Activated CD4-positive, CD25-positive, alpha-beta regulatory T cell treated with anti-CD3 and anti-CD28 coated beads, Interleukin-2, amount 50 U/mL, for 24 hours (primary cell): ENCODE results near the gene ZC3HAV1L.
"Not testable (repeated sequence)": the region's sequence is repeated elsewhere in the genome, so short reads cannot be mapped to it uniquely, and the experiment has no call there.

Experiments used
- ATAC-seq, 2 donors: fragments of 150-1000 bp; cut with Tn5 transposase; one replicate each; pipeline ENCODE4 v1.10.0; 2021; ENCODE audit warnings: mild to moderate bottlenecking in 1 of 2, moderate library complexity in 1 of 2

Gene ZC3HAV1L

DNA sequence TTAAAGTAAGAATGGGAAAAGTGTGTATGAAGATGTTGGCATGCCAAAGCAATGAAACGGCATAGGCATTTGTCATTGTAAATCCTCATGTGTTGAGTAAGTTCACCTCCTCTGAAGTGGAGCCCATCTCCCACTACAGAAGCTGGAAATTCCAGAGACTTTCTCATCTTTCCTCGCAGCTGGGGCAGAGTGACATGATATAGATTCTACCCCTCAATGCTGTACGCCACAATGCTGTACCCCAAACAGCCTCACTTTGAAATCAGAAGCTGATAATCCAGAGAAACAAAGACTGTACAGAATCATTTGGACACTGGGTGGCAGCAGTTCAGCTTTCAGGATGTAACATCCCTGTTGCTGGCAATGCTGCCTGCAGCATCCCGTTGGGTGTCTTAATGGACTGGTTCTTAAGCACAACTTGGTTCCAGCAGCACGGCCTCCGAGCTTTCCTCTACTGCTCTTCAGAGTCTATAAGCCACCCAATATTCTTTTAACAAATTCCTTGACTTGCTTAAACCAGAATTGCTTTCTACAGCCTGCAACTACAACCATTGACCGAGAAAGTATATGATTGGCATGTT is 18.8 kb downstream of the ZC3HAV1L start:
- ATAC-seq, result peak; percentile 76 to 78

DNA sequence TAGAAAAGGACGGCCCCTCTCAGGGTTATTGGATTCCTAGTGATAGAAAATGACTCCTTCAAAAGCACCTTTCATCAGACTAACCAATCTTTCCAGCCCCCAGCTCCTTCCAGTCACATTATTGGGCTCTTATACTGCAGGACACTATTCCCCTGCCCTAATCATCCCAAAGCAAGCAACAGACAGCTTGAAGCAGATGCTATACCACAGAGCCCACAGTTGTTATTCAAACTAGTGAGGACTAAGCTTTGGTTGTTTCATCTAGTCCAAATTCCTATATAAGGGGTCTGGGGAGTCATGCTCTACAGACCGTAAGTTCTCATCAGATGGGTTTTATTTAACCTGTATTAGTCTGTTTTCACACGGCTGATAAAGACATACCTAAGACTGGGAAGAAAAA is 24.5 kb downstream of the ZC3HAV1L start:
- no peak for ATAC-seq

DNA sequence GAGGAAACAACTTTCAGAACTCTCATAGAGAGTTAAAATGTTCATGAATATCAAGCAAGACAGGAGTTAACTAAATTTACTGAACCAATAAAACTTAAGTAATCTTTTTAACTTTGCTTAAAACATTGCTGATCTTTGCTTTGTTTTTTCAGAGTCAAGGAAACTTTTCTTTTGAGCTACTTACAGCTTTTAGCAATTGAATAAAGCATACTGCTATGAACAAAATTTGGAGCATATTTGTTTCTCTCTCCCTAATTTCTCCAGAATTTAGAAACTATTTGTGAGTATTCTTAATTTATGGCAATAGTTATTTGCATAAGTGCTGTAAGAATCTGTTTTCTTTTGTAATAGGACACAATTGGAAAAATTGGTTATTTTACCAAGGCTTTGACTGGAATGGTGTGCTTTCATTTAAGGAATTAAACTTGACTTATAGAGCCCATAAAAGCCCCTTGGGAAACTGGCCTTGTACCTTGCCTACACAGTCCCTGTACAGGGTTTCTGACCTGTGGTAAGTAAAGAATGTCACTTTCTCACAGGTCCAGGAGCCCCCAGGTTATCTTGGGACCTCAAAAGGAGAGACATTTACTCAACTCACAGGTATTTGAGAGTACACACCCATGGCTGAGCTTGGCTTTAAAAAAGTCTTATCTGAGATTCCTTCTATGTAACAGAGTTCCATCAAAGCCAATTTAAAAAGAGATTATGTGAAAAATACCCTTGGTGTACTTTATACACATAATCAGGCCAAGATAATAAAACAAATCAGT is 31.3 kb downstream of the ZC3HAV1L start:
- no peak for ATAC-seq

DNA sequence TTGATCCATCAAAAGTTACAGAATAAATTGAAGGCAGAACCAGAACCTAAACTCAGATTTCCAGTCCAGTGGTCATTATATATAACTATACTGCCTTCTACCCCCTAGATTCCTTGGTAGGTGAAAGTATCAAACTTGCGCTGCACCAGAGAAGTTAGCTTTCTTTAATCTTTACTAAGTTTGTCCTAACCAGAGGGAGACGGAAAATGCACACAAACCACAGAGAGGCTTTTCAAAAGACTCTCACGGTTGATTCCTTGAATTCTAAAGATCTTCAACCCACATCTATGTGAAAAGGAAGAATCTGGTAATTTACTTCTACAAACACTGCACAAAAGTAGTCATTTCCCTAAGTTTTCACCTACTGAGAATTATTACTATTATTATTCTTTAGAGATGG is 36.4 kb downstream of the ZC3HAV1L start:
- ATAC-seq, result no peak

DNA sequence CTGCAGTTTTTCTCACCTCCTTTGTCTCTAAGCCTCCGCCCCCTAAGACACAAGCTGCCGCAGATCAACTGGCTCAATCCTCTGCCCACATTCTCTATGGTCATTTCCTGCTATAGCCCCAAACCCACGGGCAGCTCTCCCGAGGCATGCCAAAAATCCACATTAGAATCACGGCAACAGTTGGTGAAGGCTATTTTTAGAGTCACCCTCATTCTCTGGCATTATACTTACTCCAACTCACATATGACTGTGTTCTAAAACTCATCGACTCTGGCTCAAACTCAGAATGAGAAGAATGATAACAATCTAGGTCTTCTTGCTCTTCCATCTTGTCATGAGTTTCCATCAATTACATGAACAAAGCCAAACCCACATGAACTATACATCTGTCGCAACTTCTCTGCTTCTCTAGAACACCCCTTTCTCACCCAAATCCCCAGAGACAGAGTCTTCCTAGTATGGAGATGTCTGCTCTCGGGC is 43.8 kb downstream of the ZC3HAV1L start:
- ATAC-seq, result no peak

DNA sequence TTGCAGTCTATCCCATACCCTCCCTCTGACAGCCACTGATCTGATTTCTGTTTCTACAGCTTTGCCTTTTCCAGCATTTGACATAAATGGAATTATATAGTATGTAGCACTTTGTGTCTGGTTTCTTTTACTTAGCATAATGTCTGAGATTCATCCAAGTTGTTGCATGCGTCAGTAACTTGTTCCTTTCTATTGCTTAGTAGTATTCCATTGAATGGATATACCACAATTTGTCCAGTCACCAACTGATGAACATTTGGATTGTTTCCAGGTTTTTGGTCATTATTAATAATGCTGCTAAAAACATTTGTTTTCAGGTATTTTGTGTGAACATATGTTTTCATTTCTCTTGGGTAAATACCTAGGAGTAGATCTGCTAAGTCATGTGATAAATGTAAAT is 48.2 kb downstream of the ZC3HAV1L start:
- no peak for ATAC-seq

DNA sequence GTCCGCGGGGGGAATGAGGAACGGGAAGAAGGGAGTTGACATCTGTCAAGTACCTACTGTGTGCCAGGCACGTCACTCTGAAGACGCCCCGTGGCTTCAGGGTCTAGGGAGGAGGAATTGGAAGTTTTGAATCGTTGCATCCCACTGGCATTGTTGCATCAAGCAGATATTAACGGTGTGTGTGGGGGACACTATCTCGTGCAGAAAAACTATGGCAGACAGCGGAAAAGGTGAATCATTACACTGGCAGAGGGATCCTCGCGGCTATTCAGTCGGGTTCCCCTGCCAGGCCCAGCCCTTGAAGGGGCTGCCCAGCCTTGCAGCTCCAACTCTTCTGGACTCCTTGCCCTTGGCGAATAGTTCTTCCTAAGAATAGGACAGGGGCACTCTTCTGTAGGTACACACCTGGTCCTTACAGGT is 53.6 kb downstream of the ZC3HAV1L start:
- ATAC-seq, result no peak

DNA sequence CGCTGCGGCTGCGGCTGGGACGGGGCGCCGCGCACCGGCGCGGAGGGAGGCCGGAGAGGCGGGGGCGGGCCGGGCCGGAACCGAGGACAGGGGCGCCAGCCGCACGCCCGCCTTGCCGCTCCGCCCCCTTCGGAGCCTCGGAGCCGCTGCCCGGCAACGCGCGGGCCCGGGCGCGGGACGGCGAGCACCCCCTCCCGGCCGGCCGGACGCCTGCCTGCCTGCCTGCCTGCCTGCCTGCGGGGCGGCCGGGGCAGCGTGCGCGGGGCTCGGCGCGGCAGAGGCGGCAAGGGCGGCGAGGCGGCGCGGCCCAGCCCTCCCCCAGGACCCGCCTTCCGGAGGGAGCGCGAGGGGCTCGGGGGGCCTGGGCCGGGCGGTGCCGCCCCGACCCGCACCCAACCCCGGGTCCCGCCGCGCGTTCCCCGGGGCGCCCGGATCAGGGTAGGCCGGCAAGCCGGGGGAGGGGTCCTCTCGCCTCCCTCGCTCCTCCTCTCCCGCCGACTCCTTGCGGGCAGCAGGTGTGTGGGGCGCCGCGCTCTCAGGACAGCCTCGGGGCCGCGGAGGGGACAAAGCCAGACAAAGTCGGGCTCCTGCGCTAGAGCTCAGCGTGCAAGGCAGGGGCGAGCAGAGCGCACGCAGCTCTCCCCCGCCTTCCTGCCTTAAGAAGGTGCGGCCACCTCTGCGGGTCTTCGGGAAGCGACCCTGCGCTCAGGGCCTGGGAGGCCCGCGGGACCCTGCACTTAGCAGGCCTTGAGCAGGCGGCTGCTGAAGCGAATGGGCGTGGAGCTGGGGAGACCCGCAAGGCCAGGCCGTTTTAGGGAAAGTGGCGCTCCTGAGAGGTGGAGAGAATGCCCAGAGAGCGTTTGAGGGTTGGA is 54.3 kb downstream of the ZC3HAV1L start, which contains the start of gene KIAA1549:
KIAA1549 (minus strand) TSS at position 58 of the 872 bp plus-strand sequence. CDS start 120 bp downstream, outside the sequence.
- ATAC-seq, result peak; percentile 78 to 80

DNA sequence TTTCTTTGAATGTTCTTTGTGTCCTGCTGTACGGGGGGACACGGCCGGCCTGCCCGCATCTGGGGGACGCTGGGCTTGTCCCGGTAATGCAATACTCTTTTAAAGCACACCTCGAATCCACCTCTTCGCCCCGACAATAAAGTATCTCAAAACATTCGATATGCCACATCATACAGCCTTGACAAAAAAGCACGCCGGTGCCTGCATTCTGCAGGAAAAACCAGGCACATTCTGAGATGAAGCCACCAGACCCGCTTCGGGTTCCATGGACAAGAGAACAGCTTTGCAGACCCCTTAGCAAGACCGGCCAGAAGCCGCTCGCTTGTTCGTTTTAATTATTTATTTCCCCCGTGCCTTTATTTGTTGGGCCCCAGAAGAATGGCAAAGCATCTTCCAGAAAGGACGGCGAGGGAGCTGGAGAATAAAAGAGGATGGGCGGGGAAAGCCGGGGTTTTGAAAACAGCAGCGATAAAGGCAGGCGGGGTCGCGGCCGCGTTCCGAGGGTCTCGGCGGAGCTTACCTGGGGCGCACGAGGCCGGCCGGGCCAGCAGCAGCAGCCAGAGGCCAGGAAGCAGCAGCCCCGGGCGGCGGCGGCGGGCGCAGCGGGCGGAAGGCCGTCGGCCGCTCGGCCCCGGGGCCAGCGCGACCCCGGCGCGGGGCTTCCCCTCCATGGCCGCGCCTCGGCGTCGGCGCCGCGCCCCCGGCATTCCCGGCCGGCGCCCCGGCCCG is 55.1 kb downstream of the ZC3HAV1L start:
- ATAC-seq, result peak; percentile 17 to 18

DNA sequence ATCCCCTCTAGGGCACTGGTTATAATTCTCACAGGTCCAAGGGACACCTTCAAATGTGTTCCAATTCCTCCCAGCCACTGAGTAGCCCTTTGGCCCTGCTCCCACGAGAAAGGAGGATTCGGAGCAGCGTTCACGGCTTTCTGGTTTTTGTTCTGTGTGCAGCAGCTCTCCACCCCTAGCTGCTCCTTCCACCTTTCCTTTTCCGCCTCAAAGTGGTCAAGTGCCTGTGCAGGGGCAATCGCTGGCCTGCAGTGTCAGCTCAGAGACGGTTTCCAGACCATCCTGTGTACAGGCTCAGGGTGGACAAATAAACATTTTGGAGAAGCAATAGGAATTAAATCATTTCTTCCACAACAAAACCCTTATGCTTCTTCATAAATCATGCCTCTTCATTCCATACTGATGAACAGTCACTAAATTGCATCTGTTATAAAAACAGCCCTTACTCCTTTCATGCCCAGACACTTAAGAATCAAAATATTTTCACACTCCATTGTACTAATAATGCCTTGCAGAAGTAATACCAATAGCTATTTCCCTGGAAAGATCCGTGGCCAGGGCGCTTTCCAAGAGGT is 55.8 kb downstream of the ZC3HAV1L start:
- no peak for ATAC-seq

DNA sequence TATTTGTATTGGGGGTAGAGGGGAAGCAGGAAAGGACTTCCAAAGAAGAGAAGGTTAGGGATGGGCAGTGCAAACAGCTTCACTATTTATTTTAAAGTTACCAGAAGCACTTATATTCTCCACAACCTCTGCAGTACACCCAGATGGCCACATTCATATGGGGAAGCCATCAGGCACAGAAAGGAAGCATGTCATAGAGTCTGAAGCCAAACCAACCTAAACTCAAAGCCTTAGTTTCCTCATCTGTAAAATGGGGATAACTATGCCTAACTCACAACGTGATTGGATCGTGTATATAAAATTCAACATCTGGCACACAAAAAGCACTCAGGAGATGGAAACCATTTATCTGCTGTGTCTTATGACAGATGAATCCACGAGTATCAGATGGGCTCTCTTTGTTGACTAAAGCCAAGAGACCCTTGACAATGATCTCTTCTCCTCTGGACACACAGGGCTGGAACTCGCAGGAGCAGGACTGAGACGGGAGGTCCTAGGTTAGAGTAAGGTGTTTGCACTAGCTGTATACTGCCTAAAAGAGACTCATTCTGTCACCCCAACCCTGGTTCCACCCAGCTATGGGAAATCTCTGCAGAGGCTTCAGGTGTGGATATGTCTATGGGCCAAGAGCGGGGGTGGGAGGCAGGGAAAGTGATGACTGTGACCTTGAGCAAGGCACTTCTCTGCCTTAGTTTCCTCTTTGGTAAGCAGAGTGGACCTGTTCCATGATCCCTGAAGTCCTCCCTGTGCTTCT is 56.4 kb downstream of the ZC3HAV1L start:
- no peak for ATAC-seq

DNA sequence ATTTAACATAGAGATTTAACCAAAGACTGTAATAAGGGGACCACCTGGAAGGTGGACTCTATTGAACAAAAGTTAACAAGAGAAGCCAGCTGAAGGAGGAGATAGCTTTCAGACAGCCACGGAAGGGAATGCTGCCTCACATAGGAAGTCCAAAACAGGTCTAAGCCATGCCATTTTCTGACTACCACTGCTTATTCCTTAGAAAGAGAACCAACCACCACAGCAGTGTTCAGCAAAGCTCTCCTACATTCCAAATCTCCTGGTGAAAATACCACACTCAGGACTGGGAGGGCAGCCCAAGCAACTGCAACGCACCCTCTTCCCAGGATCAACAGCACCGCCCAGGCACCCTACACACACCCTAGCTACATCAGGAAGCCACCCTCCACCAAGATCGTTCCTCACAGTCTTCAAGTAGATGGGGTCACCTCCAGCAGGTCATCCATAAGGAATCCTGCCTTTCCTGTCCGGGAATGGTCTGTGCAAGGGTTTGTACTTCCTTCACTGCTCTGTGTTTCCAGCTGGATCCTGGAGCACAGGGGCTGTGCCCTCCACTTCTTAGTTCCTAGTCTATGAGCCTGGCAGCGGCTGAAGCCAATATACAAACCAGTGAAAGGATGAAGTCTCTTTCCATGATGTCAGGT is 57.2 kb downstream of the ZC3HAV1L start:
- ATAC-seq, result no peak

DNA sequence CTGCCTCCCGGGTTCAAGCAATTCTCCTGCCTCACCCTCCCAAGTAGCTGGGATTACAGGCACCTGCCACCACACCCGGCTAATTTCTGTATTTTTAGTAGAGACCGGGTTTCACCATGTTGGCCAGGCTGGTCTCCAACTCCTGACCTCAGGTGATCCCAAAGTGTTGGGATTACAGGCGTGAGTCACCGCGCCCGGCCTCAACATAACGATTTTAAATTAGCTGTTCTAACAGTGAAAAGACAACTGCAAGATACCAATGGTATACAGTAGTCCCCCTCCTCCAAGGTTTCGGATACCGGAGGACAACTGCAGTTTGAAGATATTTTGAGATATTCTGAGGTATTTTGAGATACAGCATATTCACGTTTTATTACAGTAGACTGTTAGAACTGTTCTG is 59.7 kb downstream of the ZC3HAV1L start:
- ATAC-seq, result not testable (repeated sequence)
